Panc1 (cell line): ENCODE measurements around the gene TANGO2. TPM values are rescaled to one million over a fixed set of nuclear protein-coding genes. Genes with fewer than 3 reads are reported as not detected.

Experiments
- ATAC-seq: fragments of 200-7000 bp; cut with Tn5 transposase; 2 replicates; pipeline ENCODE4 v1.9.1; 2020; ENCODE audit warnings: mild to moderate bottlenecking, moderate library complexity
- BruUV-seq: library from RNA; stranded (reverse); fragments of 400-500 nt; replicated peaks from 2 replicates; lab custom pipeline; 2021; lab: Mats Ljungman, UMichigan
- CTCF ChIA-PET: fragments of 300-600 bp; sonication (Branson Sonifier 250); formaldehyde crosslinking; loops from one replicate; lab custom pipeline; 2022; ENCODE audit warnings: antibody characterized with exemption; lab: Charles Lee
- POLR2A ChIA-PET: fragments of 300-600 bp; sonication (Branson Sonifier 250); formaldehyde crosslinking; loops from one replicate; lab custom pipeline; 2022; ENCODE audit warnings: antibody characterized with exemption; lab: Charles Lee
- DNase-seq: peaks from one replicate; pipeline ENCODE4 v3.0.0-alpha.2; 2010; ENCODE audit warnings: low read depth, low spot score
- H3K27ac ChIP-seq: 2 replicates; pipeline ENCODE4 v1.5.1; 2011; ENCODE audit warnings: mild to moderate bottlenecking, low read length, inconsistent platforms
- H3K27me3 ChIP-seq: fragments of 200-500 bp; sonication (Bioruptor generic); 2 replicates; pipeline ENCODE4 v1.6.0; 2014; ENCODE audit warnings: low read length, inconsistent platforms; ENCODE audit not compliant: control insufficient read depth, insufficient read depth
- H3K36me3 ChIP-seq: fragments of 200-500 bp; sonication (Bioruptor generic); 2 replicates; pipeline ENCODE4 v1.5.1; 2014; ENCODE audit warnings: inconsistent platforms, mild to moderate bottlenecking, low read length, moderate library complexity; ENCODE audit not compliant: control insufficient read depth, insufficient read depth
- H3K4me1 ChIP-seq: 2 replicates; pipeline ENCODE4 v1.5.1; 2011; ENCODE audit warnings: inconsistent platforms, mild to moderate bottlenecking, low read length, moderate library complexity; ENCODE audit not compliant: control insufficient read depth, insufficient read depth
- H3K4me3 ChIP-seq, 2 experiments: 2 replicates each; pipeline ENCODE4 v1.5.1; 2011 to 2012; ENCODE audit warnings: low read depth in 2 of 2, low read length in 2 of 2, mild to moderate bottlenecking in 2 of 2, inconsistent platforms in 1 of 2, moderate library complexity in 1 of 2
- H3K9me3 ChIP-seq: fragments of 200-500 bp; sonication (Bioruptor generic); 2 replicates; pipeline ENCODE4 v1.5.1; 2014; ENCODE audit warnings: low read depth, mild to moderate bottlenecking, inconsistent platforms, low read length, moderate library complexity; ENCODE audit not compliant: control insufficient read depth, insufficient read depth
- POLR2AphosphoS5 ChIP-seq: IDR thresholded peaks from 2 replicates; pipeline ENCODE4 v1.6.1; 2012; ENCODE audit warnings: mild to moderate bottlenecking, low read depth, low read length, moderate library complexity
- REST ChIP-seq, 2 experiments: IDR thresholded peaks; 2 replicates each; pipeline ENCODE4 v1.6.1; 2011 to 2012; ENCODE audit warnings: low read depth in 2 of 2, control low read depth in 1 of 2, low read length in 1 of 2, mild to moderate bottlenecking in 1 of 2, moderate library complexity in 1 of 2; ENCODE audit not compliant: insufficient read depth in 1 of 2
- SIN3A ChIP-seq: IDR thresholded peaks from 2 replicates; pipeline ENCODE4 v1.6.1; 2012; ENCODE audit warnings: low read depth, mild to moderate bottlenecking, low read length, moderate library complexity, borderline replicate concordance; ENCODE audit not compliant: insufficient read depth
- TCF7L2 ChIP-seq: IDR thresholded peaks from 2 replicates; pipeline ENCODE4 v1.6.1; 2011; ENCODE audit warnings: mild to moderate bottlenecking, low read depth, low read length, inconsistent platforms
- in situ Hi-C: cut with HindIII; loops from 2 replicates; pipeline ENCODE4 v1.10.0; 2016; ENCODE audit warnings: low sequenced_read_pairs, low pct_unique_long_range_greater_than_20kb
- intact Hi-C: fragments of 100-400 bp; cut with micrococcal nuclease; formaldehyde crosslinking; loops from one replicate; pipeline ENCODE4 v1.10.0; 2022; ENCODE audit not compliant: unreplicated experiment
- total RNA-seq: library from RNA; stranded (reverse); gene quantifications from one replicate; pipeline ENCODE4 v1.2.1, GENCODE V29; 2021; ENCODE audit not compliant: unreplicated experiment
- TF ChIP-seq, protein P1 (sequence below): fragments of 450-650 bp; IDR thresholded peaks from 2 replicates; pipeline ENCODE4 v1.5.1; 2017; ENCODE audit warnings: mild to moderate bottlenecking

TANGO2 gene
- total RNA-seq, 1 experiment from 2014 or later = 32.2 TPM

- Histone ChIP-seq H3K4me1 (no peaks in the 10 kb centered on the region), H3K9me3 (no peaks in the 10 kb centered on the region), H3K27me3 (no peaks in the 10 kb centered on the region), H3K4me3 (no peak overlapping the region), H3K27ac (no peak overlapping the region), H3K36me3 (no peaks in the 10 kb centered on the region)
- DNase-seq (no peak), ATAC-seq (no peak)
- BruUV-seq = no TSS peak
- in situ Hi-C loops (no loop called here), intact Hi-C loops (no loop called here)
- ChIA-PET POLR2A (no interaction called here), CTCF (no interaction called here)
- TF ChIP-seq SIN3A (no peak), REST (IDR thresholded peaks at IDR 0.05; ENCODE audit: insufficient read depth in 1 of 2, low read depth in 2 of 2, low read length in 1 of 2) (no peak), POLR2AphosphoS5 (no peak), TCF7L2 (no peak)
- TF ChIP-seq, protein P1, sequence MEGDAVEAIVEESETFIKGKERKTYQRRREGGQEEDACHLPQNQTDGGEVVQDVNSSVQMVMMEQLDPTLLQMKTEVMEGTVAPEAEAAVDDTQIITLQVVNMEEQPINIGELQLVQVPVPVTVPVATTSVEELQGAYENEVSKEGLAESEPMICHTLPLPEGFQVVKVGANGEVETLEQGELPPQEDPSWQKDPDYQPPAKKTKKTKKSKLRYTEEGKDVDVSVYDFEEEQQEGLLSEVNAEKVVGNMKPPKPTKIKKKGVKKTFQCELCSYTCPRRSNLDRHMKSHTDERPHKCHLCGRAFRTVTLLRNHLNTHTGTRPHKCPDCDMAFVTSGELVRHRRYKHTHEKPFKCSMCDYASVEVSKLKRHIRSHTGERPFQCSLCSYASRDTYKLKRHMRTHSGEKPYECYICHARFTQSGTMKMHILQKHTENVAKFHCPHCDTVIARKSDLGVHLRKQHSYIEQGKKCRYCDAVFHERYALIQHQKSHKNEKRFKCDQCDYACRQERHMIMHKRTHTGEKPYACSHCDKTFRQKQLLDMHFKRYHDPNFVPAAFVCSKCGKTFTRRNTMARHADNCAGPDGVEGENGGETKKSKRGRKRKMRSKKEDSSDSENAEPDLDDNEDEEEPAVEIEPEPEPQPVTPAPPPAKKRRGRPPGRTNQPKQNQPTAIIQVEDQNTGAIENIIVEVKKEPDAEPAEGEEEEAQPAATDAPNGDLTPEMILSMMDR = no peak
These were observed 11.0 kb downstream of the TANGO2 start for GRCh38 chr22:20031732-20032406.

- no peaks in the 10 kb centered on the region for H3K4me1 ChIP-seq
- intact Hi-C loops = no loop called here
- H3K27me3 ChIP-seq = no peaks in the 10 kb centered on the region
- H3K4me3 ChIP-seq = no peak overlapping the region
- H3K36me3 ChIP-seq = no peaks in the 10 kb centered on the region
- ATAC-seq (no peak), DNase-seq (no peak)
- ChIA-PET POLR2A (no interaction called here), CTCF (no interaction called here)
- no peaks in the 10 kb centered on the region for H3K9me3 ChIP-seq
- in situ Hi-C loops = no loop called here
- TF ChIP-seq, protein P1 = no peak
- no peak for TF ChIP-seq REST (IDR thresholded peaks at IDR 0.05; ENCODE audit: insufficient read depth in 1 of 2, low read depth in 2 of 2, low read length in 1 of 2)
- TF ChIP-seq POLR2AphosphoS5 = no peak
- no peak for TF ChIP-seq SIN3A
- TF ChIP-seq TCF7L2 = no peak
- no peak overlapping the region for H3K27ac ChIP-seq
- BruUV-seq = no TSS peak
These were observed 11.6 kb downstream of the TANGO2 start for GRCh38 chr22:20032407-20032991.
